Sciatic nerve (tissue), 2 donors: ENCODE data around the gene TWF2. TPM values are rescaled to one million over a fixed set of nuclear protein-coding genes. Genes with fewer than 3 reads are reported as not detected.
A peak's percentile ranks its signal among the peaks of the same experiment; 100 is the strongest.

ENCODE experiments used
- ATAC-seq: fragments of 200-7000 bp; cut with Tn5 transposase; one replicate; pipeline ENCODE4 v1.9.1; 2020; ENCODE audit warnings: mild to moderate bottlenecking, moderate library complexity
- DNase-seq: peaks from one replicate; pipeline ENCODE4 v3.0.0-alpha.2; 2020; ENCODE audit warnings: low spot score
- intact Hi-C: fragments of 100-400 bp; cut with DNase I; formaldehyde crosslinking; loops from one replicate; pipeline ENCODE4 v1.14.2; 2022
- total RNA-seq: library from RNA; stranded (reverse); fragmentation: NEBNext Ultra II Directional; extraction: Animal tissue kit (Norgen Biotek cat#: 25700); gene quantifications from one replicate; pipeline ENCODE4 v1.2.1, GENCODE V29; 2021
- donor health status: DM: no; HTN: no; CAD: no.
- donor health status: DM: no; HTN: no; CAD: no.

Gene TWF2
- total RNA-seq, 1 donor from 2014 or later, result 39.8 TPM

- no peak for DNase-seq
- no peak for ATAC-seq
- intact Hi-C loops, result no loop called here
Measured at GRCh38 chr3:52242039-52242438, 3.1 kb upstream of the TWF2 start.

DNA sequence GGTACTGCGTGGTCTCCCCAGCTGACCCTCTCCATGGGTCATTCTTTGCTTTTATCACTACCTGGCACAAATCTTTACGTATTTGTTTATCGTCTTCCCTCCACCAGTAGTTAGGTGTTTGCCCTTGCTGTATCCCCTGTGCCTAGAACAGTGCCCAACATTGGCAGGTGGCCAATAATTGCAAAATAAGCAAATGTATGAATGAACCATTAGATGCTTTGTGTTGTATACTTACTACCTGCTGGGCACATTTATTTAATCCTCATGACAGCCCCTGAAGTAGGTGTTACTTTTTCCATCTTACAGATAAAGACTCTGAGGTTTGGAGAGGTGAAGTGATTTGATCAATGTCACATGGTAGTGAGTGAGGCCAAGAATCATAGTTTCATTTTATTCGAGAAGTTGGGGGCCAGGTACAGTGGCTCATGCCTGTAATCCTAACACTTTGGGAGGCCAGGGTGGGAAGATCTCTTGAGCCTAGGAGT lies 2.0 kb upstream of the TWF2 start:
- intact Hi-C loops, result no loop called here

DNA sequence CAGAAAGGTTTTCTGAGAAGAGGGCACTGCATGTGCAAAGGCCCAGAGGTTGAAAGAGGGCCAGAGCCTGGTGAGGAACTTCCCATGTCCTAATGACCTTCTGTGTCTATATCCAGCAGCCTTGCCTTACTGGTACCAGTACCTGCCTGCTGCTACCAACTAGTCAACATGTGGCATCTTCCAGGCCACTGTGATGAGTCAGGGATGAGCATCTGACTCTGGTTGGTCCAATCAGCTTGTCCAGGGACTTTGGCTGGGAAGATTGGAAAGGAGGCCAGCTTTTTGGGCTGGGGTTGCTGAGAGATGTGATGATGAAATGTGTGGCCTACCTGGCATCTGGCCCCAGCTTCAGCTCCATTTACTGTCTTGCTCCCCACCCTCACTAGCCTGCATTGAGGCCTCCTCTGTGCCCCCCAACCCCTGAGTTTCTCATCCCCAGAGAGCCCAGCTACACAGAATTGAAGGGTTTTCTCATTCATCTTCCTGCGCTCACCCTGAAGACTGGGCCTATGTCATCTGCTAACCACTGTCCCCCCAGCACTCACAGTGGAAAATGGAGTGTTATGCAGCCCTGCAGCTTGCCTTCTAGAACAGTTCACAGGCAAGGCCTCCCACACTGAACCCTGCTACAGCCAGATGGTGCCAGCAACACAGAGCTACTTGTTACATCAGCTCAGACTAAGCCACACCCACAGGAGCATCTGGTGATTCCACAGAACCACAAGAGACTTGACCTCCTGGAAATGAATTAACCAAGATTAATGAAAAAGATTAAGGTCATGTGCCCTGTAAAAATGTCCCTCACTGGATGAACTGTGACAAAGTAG lies 1.3 kb upstream of the TWF2 start:
- ATAC-seq, result peak; percentile 50
- peak; percentile 70 for DNase-seq
- intact Hi-C loops, result no loop called here

More for the DNA sequence above, 2.0 kb upstream of the TWF2 start:
- ATAC-seq (no peak), DNase-seq (no peak)

- intact Hi-C loops, result no loop called here
- DNase-seq (no peak), ATAC-seq (peak; percentile 5)
Measured at GRCh38 chr3:52238193-52238760, 681 bp downstream of the TWF2 start.

GRCh38 chr3:52237657-52238172 lies 1.2 kb downstream of the TWF2 start:
- intact Hi-C loops, result no loop called here

DNA sequence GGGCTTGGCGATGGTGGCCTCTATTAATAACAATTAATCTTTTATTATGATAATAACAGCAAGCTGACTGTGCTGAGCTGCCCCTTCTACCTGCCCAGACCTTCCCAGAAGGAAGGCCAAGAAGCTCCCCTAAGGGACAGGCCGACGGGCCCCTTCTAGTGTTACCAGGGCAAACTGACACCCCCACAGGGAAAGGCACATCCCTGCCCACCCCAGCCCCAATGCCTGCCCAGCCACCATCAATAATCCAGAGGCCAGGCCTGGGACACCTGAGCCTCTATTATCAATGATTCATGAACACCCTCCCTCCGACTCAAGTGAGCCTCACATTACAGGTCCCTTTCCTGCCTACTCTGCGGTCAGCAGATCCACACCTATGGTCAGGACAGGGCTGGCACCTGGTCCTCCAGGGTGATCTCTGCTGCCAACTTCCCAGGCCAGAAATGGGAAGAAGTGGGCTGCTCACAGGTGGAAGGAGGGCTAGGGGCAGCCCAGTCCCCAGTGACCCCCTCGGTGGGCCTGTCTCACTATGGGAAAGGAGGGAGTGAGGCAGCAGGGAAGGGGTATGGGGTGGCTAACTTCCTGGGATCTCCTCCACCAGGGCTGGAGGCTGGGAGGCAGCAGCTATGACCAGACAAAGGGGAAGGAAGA lies 1.8 kb downstream of the TWF2 start:
- intact Hi-C loops, result no loop called here
- ATAC-seq (no peak), DNase-seq (no peak)

More at GRCh38 chr3:52237657-52238172, 1.2 kb downstream of the TWF2 start:
- DNase-seq (peak; percentile 87), ATAC-seq (peak; percentile 84)

GRCh38 chr3:52236424-52236886 lies 2.5 kb downstream of the TWF2 start:
- DNase-seq (no peak), ATAC-seq (no peak)
- intact Hi-C loops, result no loop called here

GRCh38 chr3:52234516-52235447 lies 4.2 kb downstream of the TWF2 start:
- DNase-seq (no peak), ATAC-seq (no peak)

GRCh38 chr3:52233968-52234367 lies 5.0 kb downstream of the TWF2 start:
- DNase-seq (no peak), ATAC-seq (no peak)
- intact Hi-C loops, result loop anchor here (5.0 kb wide), 1 partner anchor 103 kb away; no protein-coding TSS in a partner anchor

More at GRCh38 chr3:52234516-52235447, 4.2 kb downstream of the TWF2 start:
- intact Hi-C loops, result loop anchor here (5.0 kb wide), 1 partner anchor 103 kb away; no protein-coding TSS in a partner anchor

DNA sequence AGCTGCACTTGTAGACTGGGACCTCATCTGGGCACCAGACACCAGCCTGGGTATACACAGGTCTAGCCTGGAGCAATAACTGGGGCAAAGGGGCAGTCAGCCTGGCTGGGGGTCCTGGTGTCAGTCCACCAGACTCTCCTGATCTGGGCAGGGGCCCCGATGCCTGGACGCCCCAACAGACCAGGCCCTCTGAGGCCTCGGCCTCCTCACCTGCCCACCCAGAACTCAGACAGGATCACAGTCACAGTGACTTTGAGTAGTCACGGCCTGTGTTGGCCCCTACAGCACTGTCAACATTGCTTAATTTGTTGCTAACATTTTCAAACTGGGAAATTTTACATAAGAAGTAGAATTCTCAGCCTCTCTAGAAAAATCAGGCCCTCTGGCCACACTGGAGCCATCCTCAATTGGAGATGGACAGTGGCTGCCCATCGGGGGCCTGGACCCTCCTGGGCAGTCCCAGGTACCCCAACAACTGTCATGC lies 5.8 kb downstream of the TWF2 start:
- ATAC-seq (no peak), DNase-seq (no peak)
- intact Hi-C loops, result loop anchor here (5.0 kb wide), 1 partner anchor 104 kb away; no protein-coding TSS in a partner anchor

DNA sequence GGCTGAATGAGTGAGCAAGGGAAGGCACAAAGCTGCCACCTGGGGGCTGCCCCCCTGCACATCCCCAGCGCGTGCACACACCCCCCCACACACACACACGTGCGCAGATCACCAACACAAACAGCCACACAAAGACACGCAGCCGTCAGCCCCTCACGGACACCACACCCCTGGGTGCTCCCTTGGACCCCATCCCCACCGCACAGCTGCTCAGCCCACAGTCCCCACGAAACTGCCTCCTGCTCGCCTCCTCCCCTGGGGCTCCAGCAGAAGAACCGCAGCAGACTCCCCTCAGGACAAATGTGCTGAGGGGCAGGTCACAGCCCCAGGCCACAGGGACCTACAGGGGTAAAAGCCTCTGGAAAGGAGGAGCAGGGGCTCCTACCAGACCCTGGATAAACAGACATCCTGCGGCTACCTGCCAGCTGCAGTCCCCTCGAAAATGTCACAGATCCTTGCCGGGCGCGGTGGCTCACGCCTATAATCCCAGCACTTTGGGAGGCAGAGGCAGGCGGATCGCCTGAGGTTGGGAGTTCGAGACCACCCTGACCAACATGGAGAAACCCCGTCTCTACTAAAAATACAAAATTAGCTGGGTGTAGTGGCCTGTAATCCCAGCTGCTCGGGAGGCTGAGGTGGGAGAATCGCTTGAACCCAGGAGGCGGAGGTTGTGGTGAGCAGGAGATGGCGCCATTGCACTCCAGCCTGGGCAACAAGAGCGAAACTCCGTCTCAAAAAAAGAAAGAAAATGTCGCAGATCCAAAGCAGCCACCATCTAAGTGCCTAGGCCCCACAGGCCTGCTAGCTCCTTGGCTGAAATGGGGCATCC lies 6.5 kb downstream of the TWF2 start:
- intact Hi-C loops, result loop anchor here (5.0 kb wide), 1 partner anchor 105 kb away; no protein-coding TSS in a partner anchor
- no peak for ATAC-seq
- DNase-seq, result no peak

- DNase-seq, result peak; percentile 88
- ATAC-seq, result peak; percentile 57
- intact Hi-C loops, result loop anchor here (5.0 kb wide), 1 partner anchor 106 kb away; no protein-coding TSS in a partner anchor
Measured at GRCh38 chr3:52231502-52232278, 7.3 kb downstream of the TWF2 start.

DNA sequence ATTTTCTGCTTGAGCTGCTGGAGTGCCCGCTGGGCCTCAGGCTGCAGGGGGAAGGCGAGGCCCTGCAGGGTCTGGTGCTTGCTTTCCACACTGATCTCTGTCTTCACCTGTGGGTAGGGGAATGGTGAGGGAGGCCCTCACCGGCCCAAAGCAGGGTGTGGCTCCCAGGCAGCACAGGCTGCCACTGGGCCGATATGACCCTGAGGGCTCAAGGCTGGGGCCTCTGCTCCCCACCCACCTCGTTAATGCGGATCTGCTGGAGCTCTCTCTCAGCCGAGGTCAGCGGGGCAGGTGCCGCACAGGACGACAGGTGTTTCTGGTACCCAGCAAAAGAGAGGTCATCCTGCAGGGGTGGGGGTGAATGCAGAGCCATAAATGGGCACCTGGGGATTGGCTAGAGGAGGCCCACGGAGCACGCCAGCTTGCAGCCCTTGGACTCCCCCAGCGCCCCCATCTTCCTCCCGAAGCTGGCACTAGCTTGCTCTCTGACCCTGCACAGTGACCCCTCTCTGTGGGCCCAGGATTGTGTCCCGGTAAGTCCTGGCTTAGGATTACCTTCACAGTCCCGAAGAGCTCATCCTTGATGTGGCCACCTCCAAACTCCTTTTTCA lies 8.0 kb downstream of the TWF2 start:
- ATAC-seq, result no peak
- DNase-seq, result no peak
- intact Hi-C loops, result loop anchor here (5.0 kb wide), 1 partner anchor 106 kb away; no protein-coding TSS in a partner anchor

GRCh38 chr3:52230461-52230860 lies 8.5 kb downstream of the TWF2 start:
- intact Hi-C loops, result loop anchor here (5.0 kb wide), 1 partner anchor 107 kb away; no protein-coding TSS in a partner anchor
- no peak for ATAC-seq

DNA sequence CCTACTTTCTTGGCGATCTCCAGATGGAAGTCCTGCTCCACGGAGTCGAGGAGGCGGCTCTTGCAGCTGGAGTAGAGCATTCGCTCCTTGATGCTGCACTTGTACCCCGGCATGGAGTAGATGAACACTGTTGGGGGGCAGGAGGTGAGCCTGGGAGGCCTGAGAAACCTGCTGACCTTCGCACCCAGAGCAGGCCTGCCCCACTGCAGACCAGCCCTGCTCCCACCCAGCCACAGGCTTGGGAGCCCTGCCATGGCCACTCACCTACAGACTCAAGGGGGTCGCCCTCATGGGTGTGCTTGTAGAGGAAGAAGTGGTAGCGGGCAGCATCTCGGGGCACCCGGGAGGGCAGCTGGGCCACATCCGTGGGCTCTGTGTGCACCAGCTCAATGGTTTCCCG lies 9.3 kb downstream of the TWF2 start:
- DNase-seq (no peak), ATAC-seq (no peak)
- intact Hi-C loops, result loop anchor here (5.0 kb wide), 1 partner anchor 108 kb away; no protein-coding TSS in a partner anchor

More at GRCh38 chr3:52230461-52230860, 8.5 kb downstream of the TWF2 start:
- no peak for DNase-seq
